Measurements from ENCODE around the gene LEFTY1. TPM values are rescaled to one million over a fixed set of nuclear protein-coding genes. Genes with fewer than 3 reads are reported as not detected.

LEFTY1 gene, protein sequence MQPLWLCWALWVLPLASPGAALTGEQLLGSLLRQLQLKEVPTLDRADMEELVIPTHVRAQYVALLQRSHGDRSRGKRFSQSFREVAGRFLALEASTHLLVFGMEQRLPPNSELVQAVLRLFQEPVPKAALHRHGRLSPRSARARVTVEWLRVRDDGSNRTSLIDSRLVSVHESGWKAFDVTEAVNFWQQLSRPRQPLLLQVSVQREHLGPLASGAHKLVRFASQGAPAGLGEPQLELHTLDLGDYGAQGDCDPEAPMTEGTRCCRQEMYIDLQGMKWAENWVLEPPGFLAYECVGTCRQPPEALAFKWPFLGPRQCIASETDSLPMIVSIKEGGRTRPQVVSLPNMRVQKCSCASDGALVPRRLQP
- total RNA-seq (2014; rRNA removed; shearing (Covaris generic)) (0.09 TPM in 1 of 2 replicates, not detected in the other), total RNA-seq (2022) (0.44 and 1.0 TPM in 2 replicates), Bru-seq, nascent RNA (not detected), BruChase-seq, experiment 1, labeled RNA remaining after a 6-hour chase (not detected), BruChase-seq, experiment 2, labeled RNA remaining after a 2-hour chase (not detected)
- long read RNA-seq = 0 reads

DNA sequence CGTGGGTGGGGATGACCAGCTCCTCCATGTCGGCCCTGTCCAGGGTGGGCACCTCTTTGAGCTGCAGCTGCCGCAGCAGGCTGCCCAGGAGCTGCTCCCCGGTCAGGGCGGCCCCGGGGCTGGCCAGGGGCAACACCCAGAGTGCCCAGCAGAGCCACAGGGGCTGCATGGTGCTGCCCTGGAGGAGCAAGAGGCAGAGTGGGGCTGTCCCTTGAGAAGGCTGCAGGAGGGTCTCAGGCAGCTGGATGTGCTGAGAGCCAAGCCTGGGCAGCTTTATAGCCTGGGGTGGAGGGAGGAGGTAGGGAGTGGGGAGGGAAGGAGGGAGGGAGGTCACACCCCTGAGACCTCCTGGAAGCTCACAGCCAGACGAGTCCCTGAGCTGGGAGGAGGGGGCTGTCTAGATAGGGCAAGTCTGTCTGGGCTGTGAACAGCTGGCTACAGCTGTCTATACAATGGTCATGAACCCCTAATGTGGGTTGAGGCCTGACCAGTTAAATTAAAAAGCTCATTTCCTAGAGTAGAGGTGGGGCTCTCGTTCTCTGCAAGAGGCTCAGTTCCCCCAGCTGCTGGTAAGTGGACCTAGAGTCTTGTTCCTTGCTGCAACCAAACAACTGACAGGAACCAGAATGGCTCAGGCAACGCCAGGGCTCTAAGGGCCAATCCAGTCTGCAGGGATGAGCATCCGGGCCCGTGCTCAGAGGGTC lies at the start of gene LEFTY1:
TSS of gene LEFTY1 (minus strand) at position 249 of the 704 bp plus-strand sequence. CDS start at position 169, 80 bp downstream.
- H3K4me1 ChIP-seq (ENCODE audit: insufficient read depth, low read length, poor library complexity, severe bottlenecking) = no peaks in the 10 kb centered on the region
- no peak within 1 kb of the TSS for H3K4me3 ChIP-seq (ENCODE audit: low read depth, low read length, poor library complexity, severe bottlenecking)
- H3K9me2 ChIP-seq (ENCODE audit: insufficient read depth, low read length) = no peaks in the 10 kb centered on the region
- BruUV-seq (replicated peaks) = no TSS peak
- no peaks in the 10 kb centered on the region for H3K9me3 ChIP-seq (ENCODE audit: low read length)
- no peak within 1 kb of the TSS for H3K27ac ChIP-seq (ENCODE audit: low read depth, low read length, poor library complexity, severe bottlenecking)
- DNase-seq (ENCODE audit: low spot score) = no peak
- intact Hi-C loops (cut with micrococcal nuclease; ENCODE audit: unreplicated experiment) = no loop called here
- H3K79me2 ChIP-seq (ENCODE audit: insufficient read depth, low read depth, low read length) = no peaks in the 10 kb centered on the region
- H4K20me1 ChIP-seq (ENCODE audit: insufficient read depth, low read length) = no peaks in the 10 kb centered on the region
- TF ChIP-seq, protein P1, sequence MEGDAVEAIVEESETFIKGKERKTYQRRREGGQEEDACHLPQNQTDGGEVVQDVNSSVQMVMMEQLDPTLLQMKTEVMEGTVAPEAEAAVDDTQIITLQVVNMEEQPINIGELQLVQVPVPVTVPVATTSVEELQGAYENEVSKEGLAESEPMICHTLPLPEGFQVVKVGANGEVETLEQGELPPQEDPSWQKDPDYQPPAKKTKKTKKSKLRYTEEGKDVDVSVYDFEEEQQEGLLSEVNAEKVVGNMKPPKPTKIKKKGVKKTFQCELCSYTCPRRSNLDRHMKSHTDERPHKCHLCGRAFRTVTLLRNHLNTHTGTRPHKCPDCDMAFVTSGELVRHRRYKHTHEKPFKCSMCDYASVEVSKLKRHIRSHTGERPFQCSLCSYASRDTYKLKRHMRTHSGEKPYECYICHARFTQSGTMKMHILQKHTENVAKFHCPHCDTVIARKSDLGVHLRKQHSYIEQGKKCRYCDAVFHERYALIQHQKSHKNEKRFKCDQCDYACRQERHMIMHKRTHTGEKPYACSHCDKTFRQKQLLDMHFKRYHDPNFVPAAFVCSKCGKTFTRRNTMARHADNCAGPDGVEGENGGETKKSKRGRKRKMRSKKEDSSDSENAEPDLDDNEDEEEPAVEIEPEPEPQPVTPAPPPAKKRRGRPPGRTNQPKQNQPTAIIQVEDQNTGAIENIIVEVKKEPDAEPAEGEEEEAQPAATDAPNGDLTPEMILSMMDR (conservative IDR thresholded peaks at IDR 0.05; ENCODE audit: low read length) = no peak
- TF ChIP-seq EZH2phosphoT487 (IDR thresholded peaks at IDR 0.05; ENCODE audit: borderline replicate concordance, low read depth, low read length) = no peak
- H2AFZ ChIP-seq (ENCODE audit: low read length) = no peak within 1 kb of the TSS
- POLR2A ChIA-PET = interaction anchor here (0.6 to 1.3 kb wide), 4 partner anchors 12 to 77 kb away, joined by 3 to 4 read pairs (median 3); no protein-coding TSS in a partner anchor
- no peak within 1 kb of the TSS for H3K4me2 ChIP-seq (ENCODE audit: low read length)
- CTCF ChIA-PET (ENCODE audit: unreplicated experiment) = interaction anchor here (0.6 kb wide), 2 partner anchors 8 to 188 kb away, joined by 3 read pairs; no protein-coding TSS in a partner anchor
- H3K36me3 ChIP-seq (ENCODE audit: insufficient read depth, low read length) = no peaks in the 10 kb centered on the region

DNA sequence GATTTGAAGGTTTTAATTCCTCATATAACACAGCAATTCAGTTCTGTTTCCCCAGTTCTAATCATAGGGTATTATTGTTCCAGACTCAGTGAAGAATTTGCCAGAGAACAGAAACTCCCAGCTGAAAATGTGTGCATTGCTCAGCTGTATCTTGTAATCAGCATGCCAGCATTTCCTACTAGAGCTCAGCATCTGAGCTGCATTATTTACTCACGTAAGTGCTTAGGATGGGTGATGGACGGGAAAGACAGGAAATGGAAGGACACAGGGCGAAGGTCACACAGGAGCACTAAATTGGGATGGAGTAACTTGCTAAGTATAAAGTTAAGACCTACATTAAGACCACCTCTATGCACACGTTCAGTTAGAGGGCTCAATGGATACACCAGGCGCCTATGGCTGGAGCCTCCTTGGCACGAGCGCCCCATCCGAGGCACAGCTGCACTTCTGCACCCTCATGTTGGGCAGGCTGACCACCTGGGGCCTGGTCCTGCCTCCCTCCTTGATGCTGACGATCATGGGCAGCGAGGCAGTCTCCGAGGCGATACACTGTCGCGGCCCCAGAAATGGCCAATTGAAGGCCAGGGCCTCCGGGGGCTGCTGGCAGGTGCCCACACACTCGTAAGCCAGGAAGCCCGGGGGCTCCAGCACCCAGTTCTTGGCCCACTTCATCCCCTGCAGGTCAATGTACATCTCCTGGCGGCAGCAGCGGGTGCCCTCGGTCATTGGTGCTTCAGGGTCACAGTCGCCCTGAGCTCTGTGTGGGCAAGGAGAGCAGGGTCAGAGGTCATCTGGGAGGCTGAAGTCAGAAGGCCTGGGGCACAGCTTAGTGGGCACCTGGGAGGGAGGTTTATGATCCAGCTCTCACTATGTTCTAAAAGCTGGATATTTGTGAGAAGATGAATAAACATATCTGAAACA lies 48.4 kb upstream of the LEFTY1 start:
- no peaks in the 10 kb centered on the region for H3K79me2 ChIP-seq (ENCODE audit: insufficient read depth, low read depth, low read length)
- BruUV-seq (replicated peaks) = no TSS peak

More for the DNA sequence above, 48.4 kb upstream of the LEFTY1 start:
- Histone ChIP-seq H3K4me2 (ENCODE audit: low read length) (peak overlapping the region; percentile 58), H2AFZ (ENCODE audit: low read length) (peak overlapping the region; percentile 88), H3K9me2 (ENCODE audit: insufficient read depth, low read length) (no peaks in the 10 kb centered on the region), H3K9me3 (ENCODE audit: low read length) (no peaks in the 10 kb centered on the region), H3K4me3 (ENCODE audit: low read depth, low read length, poor library complexity, severe bottlenecking) (no peak overlapping the region), H3K4me1 (ENCODE audit: insufficient read depth, low read length, poor library complexity, severe bottlenecking) (peaks cover 44% of the 10 kb centered on the region), H3K27ac (ENCODE audit: low read depth, low read length, poor library complexity, severe bottlenecking) (peak overlapping the region; percentile 52), H4K20me1 (ENCODE audit: insufficient read depth, low read length) (no peaks in the 10 kb centered on the region), H3K36me3 (ENCODE audit: insufficient read depth, low read length) (no peaks in the 10 kb centered on the region)
- DNase-seq (ENCODE audit: low spot score) = no peak
- TF ChIP-seq EZH2phosphoT487 (IDR thresholded peaks at IDR 0.05; ENCODE audit: borderline replicate concordance, low read depth, low read length) = no peak
- TF ChIP-seq, protein P1 (conservative IDR thresholded peaks at IDR 0.05; ENCODE audit: low read length) = no peak
- ChIA-PET CTCF (ENCODE audit: unreplicated experiment) (interaction anchor here (1.0 to 1.3 kb wide), 2 partner anchors 9 to 40 kb away, joined by 3 read pairs; no protein-coding TSS in a partner anchor), POLR2A (interaction anchor here (0.8 to 4.6 kb wide), 6 partner anchors 9 to 55 kb away, joined by 4 to 56 read pairs (median 9); partner anchors contain the start of genes PYCR2 and TMEM63A)
- intact Hi-C loops (cut with micrococcal nuclease; ENCODE audit: unreplicated experiment) = no loop called here

Measured in OCI-LY7 (cell line).